Suprapubic skin (tissue), 4 donors: ENCODE measurements around the gene SMIM11. TPM values are rescaled to one million over a fixed set of nuclear protein-coding genes. Genes with fewer than 3 reads are reported as not detected.
"Not testable (repeated sequence)": the region's sequence is repeated elsewhere in the genome, so short reads cannot be mapped to it uniquely, and the experiment has no call there.

ENCODE experiments used
- DNase-seq, 2 donors: peaks; one replicate each; pipeline ENCODE4 v3.0.0-alpha.2; 2019; ENCODE audit warnings: low spot score in 2 of 2
- H3K27ac ChIP-seq: fragments of 200-600 bp; sonication (generic); one replicate; pipeline ENCODE4 v1.5.1; 2019
- H3K27me3 ChIP-seq: fragments of 200-600 bp; sonication (generic); one replicate; pipeline ENCODE4 v1.5.1; 2019
- H3K36me3 ChIP-seq: fragments of 200-600 bp; sonication (generic); one replicate; pipeline ENCODE4 v1.5.1; 2019
- H3K4me1 ChIP-seq: fragments of 200-600 bp; sonication (generic); one replicate; pipeline ENCODE4 v1.5.1; 2019
- H3K4me3 ChIP-seq: fragments of 200-600 bp; sonication (generic); one replicate; pipeline ENCODE4 v1.5.1; 2019; ENCODE audit warnings: mild to moderate bottlenecking
- H3K9me3 ChIP-seq: fragments of 200-600 bp; sonication (generic); one replicate; pipeline ENCODE4 v1.5.1; 2019
- EP300 ChIP-seq: sonication (generic); formaldehyde crosslinking; IDR thresholded peaks from one replicate; pipeline ENCODE4 v1.6.1; 2017; ENCODE audit warnings: antibody characterized with exemption
- POLR2A ChIP-seq, 2 donors: fragments of 450-650 bp; IDR thresholded peaks; one replicate each; pipeline ENCODE4 v1.6.1; 2017; ENCODE audit warnings: antibody characterized with exemption in 2 of 2, mild to moderate bottlenecking in 2 of 2, moderate library complexity in 2 of 2
- POLR2AphosphoS5 ChIP-seq, 3 donors: sonication (generic); formaldehyde crosslinking; IDR thresholded peaks; one replicate each; pipeline ENCODE4 v1.6.1; 2017; ENCODE audit warnings: antibody characterized with exemption in 3 of 3
- WGBS: methylation state at CpG from one replicate; pipeline ENCODE4 v1.1.5; 2018; 5-methylcytosine and 5-hydroxymethylcytosine counted together
- total RNA-seq, 4 donors: library from RNA; depleted of rRNA; stranded (reverse); fragments of >200 nt; gene quantifications; one replicate each; pipeline ENCODE4 v1.1.0, GENCODE V29; 2016
- TF ChIP-seq, protein P1 (sequence below), 2 donors: fragments of 200-600 bp in 1 of 2; fragments of 450-650 bp in 1 of 2; sonication (generic) in 1 of 2; IDR thresholded peaks; one replicate each; pipeline ENCODE4 v1.5.1; 2016 to 2019; ENCODE audit warnings: antibody characterized with exemption in 2 of 2, mild to moderate bottlenecking in 1 of 2, moderate library complexity in 1 of 2

SMIM11 gene, protein sequence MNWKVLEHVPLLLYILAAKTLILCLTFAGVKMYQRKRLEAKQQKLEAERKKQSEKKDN
- 10 to 100 TPM in 1 of 4 donors, 1 to 10 TPM in 3; 2.5 to 24.3 (median 5.1) TPM for total RNA-seq

DNA sequence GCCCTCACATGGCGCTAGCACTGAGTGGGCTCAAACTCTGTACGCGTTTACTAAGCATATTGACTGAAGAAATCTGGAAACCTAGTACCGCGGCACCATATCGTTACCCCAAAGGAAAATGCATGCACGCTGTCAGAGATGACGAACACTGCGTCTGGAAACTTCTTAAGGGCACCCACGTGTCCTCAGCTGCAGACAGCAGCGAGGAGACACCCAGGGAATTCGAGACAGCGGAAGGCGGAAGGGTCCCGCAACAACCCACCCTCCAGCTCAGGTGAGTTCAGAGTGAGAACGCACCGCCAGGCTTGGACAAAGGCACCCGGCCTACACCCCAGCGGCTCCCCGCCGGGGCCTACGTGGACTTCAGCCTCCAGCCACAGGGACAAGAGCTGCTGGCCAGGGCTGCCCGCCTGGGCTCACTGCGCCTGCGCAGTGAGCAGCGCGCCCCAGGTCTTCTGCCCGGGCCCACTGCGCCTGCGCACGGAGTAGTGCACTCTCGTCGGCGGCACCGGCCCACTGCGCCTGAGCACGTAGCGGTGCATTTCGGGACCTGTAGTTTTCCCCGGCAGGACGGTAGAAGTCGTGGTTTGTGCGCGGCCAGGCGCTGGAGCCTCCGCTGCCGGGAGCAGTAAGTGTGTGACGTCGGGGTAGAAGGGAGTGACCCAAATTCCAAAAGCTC lies at the start of gene SMIM11:
Gene SMIM11 (plus strand): TSS at position 568 of the 679 bp plus-strand sequence. CDS start 3,998 bp downstream, outside the sequence.
- H3K4me3 ChIP-seq, H3K36me3 ChIP-seq, H3K27ac ChIP-seq, H3K9me3 ChIP-seq, H3K4me1 ChIP-seq, DNase-seq, H3K27me3 ChIP-seq: not testable (repeated sequence)
- WGBS: no CpG with 5 or more reads among the region's 49 CpGs

DNA sequence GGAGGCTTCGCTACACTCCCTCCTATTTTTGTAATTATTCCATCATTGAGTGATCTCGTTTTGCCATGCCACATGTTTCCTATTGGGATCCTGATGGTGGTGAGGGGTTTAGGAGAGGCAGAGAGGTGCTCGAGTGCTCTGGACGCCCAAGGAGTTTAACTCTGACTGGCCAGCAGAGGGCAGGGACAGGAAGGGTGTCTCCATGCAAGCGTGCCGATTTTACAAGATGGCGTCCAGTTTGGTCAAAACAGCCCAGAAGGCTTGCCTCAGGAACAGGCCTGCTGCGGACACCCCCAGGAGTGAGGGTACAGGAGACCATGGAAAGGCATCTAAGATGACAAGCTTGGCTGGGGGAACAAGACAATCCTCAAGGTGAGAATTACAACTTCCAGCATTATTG lies 45.3 kb upstream of the SMIM11 start:
- DNase-seq: no peak
- TF ChIP-seq, protein P1, sequence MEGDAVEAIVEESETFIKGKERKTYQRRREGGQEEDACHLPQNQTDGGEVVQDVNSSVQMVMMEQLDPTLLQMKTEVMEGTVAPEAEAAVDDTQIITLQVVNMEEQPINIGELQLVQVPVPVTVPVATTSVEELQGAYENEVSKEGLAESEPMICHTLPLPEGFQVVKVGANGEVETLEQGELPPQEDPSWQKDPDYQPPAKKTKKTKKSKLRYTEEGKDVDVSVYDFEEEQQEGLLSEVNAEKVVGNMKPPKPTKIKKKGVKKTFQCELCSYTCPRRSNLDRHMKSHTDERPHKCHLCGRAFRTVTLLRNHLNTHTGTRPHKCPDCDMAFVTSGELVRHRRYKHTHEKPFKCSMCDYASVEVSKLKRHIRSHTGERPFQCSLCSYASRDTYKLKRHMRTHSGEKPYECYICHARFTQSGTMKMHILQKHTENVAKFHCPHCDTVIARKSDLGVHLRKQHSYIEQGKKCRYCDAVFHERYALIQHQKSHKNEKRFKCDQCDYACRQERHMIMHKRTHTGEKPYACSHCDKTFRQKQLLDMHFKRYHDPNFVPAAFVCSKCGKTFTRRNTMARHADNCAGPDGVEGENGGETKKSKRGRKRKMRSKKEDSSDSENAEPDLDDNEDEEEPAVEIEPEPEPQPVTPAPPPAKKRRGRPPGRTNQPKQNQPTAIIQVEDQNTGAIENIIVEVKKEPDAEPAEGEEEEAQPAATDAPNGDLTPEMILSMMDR (IDR thresholded peaks at IDR 0.05): no peak
- no peak for TF ChIP-seq EP300
- TF ChIP-seq POLR2A (IDR thresholded peaks at IDR 0.05): no peak
- TF ChIP-seq POLR2AphosphoS5 (IDR thresholded peaks at IDR 0.05): no peak
- no peaks in the 10 kb centered on the region for H3K4me1 ChIP-seq
- no peak overlapping the region for H3K27ac ChIP-seq
- H3K9me3 ChIP-seq: no peaks in the 10 kb centered on the region
- no peaks in the 10 kb centered on the region for H3K36me3 ChIP-seq
- H3K4me3 ChIP-seq: no peak overlapping the region
- 93% methylated on average over 8 of the region's 8 CpGs for WGBS
- no peaks in the 10 kb centered on the region for H3K27me3 ChIP-seq

DNA sequence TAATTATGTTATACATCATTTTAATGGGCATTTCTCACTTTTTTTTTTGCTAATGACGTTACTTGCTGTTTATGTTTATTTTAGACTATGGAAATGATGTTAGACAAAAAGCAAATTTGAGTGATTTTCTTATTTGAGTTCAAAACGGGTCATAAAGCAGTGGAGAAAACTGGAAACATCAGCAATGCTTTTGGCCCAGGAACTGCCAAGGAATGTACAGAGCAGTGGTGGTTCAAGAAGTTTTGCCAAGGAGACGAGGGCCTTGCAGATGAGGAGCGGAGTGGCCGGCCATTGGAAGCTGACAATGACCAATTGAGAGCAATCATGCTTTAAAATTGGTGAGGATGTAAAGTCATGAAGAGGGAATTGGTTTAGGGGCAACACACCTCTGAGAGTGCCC lies 43.6 kb upstream of the SMIM11 start:
- Histone ChIP-seq H3K27ac (no peak overlapping the region), H3K9me3 (no peaks in the 10 kb centered on the region), H3K27me3 (no peaks in the 10 kb centered on the region), H3K4me3 (no peak overlapping the region), H3K4me1 (peaks cover 4% of the 10 kb centered on the region), H3K36me3 (no peaks in the 10 kb centered on the region)
- no peak for DNase-seq
- no peak for TF ChIP-seq POLR2A (IDR thresholded peaks at IDR 0.05)
- TF ChIP-seq, protein P1 (IDR thresholded peaks at IDR 0.05): no peak
- TF ChIP-seq POLR2AphosphoS5 (IDR thresholded peaks at IDR 0.05): no peak
- TF ChIP-seq EP300: no peak
- WGBS: 86% methylated on average over 5 of the region's 5 CpGs

DNA sequence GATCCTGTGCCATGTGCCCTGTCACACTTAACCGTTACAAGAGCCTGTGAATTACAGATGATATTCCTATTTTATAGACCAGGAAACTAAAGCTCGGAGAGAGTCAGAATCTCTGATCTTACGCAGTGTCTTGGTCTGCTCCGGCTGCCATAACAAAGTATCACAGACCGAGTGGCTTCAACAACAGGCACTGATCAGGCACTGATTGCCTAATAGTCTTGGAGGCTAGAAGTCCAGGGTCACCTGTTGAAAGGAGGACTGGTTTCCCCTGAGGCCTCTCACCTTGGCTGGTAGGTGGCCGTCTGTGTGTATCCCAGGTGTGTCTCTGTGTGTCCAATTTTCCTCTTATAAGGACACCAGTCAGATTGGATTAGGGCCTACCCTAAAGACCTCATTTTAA lies 43.0 kb upstream of the SMIM11 start:
- no peaks in the 10 kb centered on the region for H3K36me3 ChIP-seq
- DNase-seq: no peak
- 93% methylated on average over 6 of the region's 6 CpGs for WGBS
- no peaks in the 10 kb centered on the region for H3K27me3 ChIP-seq
- no peak overlapping the region for H3K4me3 ChIP-seq
- no peaks in the 10 kb centered on the region for H3K9me3 ChIP-seq
- peaks cover 4% of the 10 kb centered on the region for H3K4me1 ChIP-seq
- TF ChIP-seq, protein P1 (IDR thresholded peaks at IDR 0.05): no peak
- TF ChIP-seq POLR2AphosphoS5 (IDR thresholded peaks at IDR 0.05) (no peak), POLR2A (IDR thresholded peaks at IDR 0.05) (no peak)
- H3K27ac ChIP-seq: no peak overlapping the region

DNA sequence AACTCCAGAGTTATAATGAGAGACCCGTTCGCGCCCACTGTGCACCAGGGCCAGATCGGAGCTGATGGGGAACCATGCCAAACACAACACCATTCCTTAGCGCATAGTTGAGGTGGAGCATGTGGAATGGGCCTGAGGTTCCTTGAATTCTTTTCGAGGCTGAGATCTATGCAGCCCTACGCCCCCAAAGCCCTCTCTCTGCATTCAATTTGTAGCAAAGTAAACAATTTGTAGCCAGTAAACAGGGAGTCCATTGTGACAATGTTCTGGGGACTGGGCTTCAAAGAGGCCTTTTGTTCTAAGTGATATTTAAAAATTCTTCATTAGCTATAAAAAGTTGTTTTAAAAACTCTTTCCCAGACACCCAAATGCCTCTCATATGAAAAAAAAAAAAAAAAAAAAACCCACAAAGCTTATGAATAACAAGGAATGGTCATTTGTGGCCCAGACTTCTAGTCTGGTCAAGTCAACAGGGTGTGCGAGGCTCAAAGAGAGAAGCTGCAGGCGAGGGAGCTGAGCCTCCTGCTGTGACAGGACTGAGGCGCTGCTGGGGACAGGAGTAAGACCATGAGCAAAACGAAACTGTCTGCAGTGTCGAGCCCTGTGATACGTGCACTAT lies 42.1 kb upstream of the SMIM11 start:
- Histone ChIP-seq H3K27me3 (no peaks in the 10 kb centered on the region), H3K36me3 (no peaks in the 10 kb centered on the region), H3K9me3 (no peaks in the 10 kb centered on the region), H3K4me3 (no peak overlapping the region), H3K27ac (no peak overlapping the region), H3K4me1 (peaks cover 4% of the 10 kb centered on the region)
- DNase-seq: peak in 1 of 2 donors; percentile 28
- WGBS: 83% methylated on average over 13 of the region's 13 CpGs
- TF ChIP-seq POLR2A (IDR thresholded peaks at IDR 0.05) (no peak), POLR2AphosphoS5 (IDR thresholded peaks at IDR 0.05) (no peak), EP300 (no peak)
- TF ChIP-seq, protein P1 (IDR thresholded peaks at IDR 0.05): no peak
